GM23338 (cell line): ENCODE measurements around the gene ULK4.

Experiments
- EZH2 ChIP-seq: fragments of 200-600 bp; sonication (generic); IDR thresholded peaks from one replicate; pipeline ENCODE4 v1.8.0; 2017; ENCODE audit warnings: antibody characterized with exemption, mild to moderate bottlenecking, low read depth; ENCODE audit not compliant: unreplicated experiment
- EZH2phosphoT487 ChIP-seq: fragments of 200-600 bp; sonication (generic); IDR thresholded peaks from one replicate; pipeline ENCODE4 v1.8.1; 2018; ENCODE audit warnings: antibody characterized with exemption; ENCODE audit not compliant: unreplicated experiment
- JUNB ChIP-seq: IDR thresholded peaks from one replicate; pipeline ENCODE4 v1.6.1; 2016; ENCODE audit warnings: antibody characterized with exemption; ENCODE audit not compliant: unreplicated experiment
- NANOG ChIP-seq: IDR thresholded peaks from 2 replicates; pipeline ENCODE4 v1.6.1; 2016; ENCODE audit warnings: antibody characterized with exemption, borderline replicate concordance
- POLR2AphosphoS5 ChIP-seq: IDR thresholded peaks from 2 replicates; pipeline ENCODE4 v1.6.1; 2016; ENCODE audit warnings: antibody characterized with exemption, low read depth
- ZNF114 ChIP-seq: fragments of 250-450 bp; sonication (Bioruptor Pico); IDR thresholded peaks from 2 replicates; pipeline ENCODE4 v1.5.0; 2020; ENCODE audit warnings: mild to moderate bottlenecking, moderate library complexity
- TF ChIP-seq, protein P1 (sequence below), 2 experiments: fragments of 200-600 bp in 1 of 2; sonication (generic) in 1 of 2; conservative IDR thresholded peaks; 2 replicates each; pipeline versions ENCODE4 v1.5.1 to v1.6.1; 2016 to 2017; ENCODE audit warnings: antibody characterized with exemption in 2 of 2, low read depth in 2 of 2, mild to moderate bottlenecking in 2 of 2, moderate library complexity in 1 of 2
- TF ChIP-seq, protein P2 (sequence below): IDR thresholded peaks from 2 replicates; pipeline ENCODE4 v1.6.1; 2016; ENCODE audit warnings: antibody characterized with exemption
- TF ChIP-seq, protein P3 (sequence below): IDR thresholded peaks from one replicate; pipeline ENCODE4 v1.6.1; 2018; ENCODE audit warnings: antibody characterized with exemption; ENCODE audit not compliant: unreplicated experiment

DNA sequence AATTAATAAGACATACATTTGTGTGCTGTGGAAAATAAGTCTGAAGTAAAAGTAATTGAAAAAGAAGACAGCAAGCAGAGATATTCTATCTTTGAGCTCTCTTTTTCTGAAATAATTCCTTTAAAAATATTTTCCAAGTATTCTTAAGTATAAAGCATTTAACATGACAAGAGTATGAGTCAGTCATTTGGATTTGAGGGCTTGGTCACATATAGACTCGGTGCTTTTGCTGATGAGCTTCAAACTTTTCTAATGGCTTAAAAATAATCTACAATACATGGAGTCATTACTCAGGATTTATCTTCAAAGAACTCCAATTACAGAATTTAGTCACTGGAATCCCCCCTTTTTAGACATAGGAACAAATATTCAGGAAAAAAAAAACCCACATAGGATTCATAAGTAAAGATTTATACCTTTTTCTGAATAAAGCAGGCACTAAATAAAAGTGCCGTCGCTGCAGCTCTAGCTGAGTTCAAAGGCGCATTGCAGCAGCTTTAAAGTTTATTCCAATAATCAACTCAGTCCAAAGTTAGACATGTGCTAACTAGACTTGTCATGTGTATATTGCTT, 615.1 kb downstream of the ULK4 start:
- TF ChIP-seq, protein P1, sequence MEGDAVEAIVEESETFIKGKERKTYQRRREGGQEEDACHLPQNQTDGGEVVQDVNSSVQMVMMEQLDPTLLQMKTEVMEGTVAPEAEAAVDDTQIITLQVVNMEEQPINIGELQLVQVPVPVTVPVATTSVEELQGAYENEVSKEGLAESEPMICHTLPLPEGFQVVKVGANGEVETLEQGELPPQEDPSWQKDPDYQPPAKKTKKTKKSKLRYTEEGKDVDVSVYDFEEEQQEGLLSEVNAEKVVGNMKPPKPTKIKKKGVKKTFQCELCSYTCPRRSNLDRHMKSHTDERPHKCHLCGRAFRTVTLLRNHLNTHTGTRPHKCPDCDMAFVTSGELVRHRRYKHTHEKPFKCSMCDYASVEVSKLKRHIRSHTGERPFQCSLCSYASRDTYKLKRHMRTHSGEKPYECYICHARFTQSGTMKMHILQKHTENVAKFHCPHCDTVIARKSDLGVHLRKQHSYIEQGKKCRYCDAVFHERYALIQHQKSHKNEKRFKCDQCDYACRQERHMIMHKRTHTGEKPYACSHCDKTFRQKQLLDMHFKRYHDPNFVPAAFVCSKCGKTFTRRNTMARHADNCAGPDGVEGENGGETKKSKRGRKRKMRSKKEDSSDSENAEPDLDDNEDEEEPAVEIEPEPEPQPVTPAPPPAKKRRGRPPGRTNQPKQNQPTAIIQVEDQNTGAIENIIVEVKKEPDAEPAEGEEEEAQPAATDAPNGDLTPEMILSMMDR (conservative IDR thresholded peaks at IDR 0.05; ENCODE audit: low read depth in 2 of 2): no peak
- TF ChIP-seq ZNF114 (CRISPR knock-in tag): no peak
- TF ChIP-seq POLR2AphosphoS5: no peak
- no peak for TF ChIP-seq EZH2
- no peak for TF ChIP-seq NANOG
- TF ChIP-seq JUNB: no peak
- TF ChIP-seq, protein P2, sequence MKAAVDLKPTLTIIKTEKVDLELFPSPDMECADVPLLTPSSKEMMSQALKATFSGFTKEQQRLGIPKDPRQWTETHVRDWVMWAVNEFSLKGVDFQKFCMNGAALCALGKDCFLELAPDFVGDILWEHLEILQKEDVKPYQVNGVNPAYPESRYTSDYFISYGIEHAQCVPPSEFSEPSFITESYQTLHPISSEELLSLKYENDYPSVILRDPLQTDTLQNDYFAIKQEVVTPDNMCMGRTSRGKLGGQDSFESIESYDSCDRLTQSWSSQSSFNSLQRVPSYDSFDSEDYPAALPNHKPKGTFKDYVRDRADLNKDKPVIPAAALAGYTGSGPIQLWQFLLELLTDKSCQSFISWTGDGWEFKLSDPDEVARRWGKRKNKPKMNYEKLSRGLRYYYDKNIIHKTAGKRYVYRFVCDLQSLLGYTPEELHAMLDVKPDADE: no peak
- no peak for TF ChIP-seq EZH2phosphoT487
- TF ChIP-seq, protein P3, sequence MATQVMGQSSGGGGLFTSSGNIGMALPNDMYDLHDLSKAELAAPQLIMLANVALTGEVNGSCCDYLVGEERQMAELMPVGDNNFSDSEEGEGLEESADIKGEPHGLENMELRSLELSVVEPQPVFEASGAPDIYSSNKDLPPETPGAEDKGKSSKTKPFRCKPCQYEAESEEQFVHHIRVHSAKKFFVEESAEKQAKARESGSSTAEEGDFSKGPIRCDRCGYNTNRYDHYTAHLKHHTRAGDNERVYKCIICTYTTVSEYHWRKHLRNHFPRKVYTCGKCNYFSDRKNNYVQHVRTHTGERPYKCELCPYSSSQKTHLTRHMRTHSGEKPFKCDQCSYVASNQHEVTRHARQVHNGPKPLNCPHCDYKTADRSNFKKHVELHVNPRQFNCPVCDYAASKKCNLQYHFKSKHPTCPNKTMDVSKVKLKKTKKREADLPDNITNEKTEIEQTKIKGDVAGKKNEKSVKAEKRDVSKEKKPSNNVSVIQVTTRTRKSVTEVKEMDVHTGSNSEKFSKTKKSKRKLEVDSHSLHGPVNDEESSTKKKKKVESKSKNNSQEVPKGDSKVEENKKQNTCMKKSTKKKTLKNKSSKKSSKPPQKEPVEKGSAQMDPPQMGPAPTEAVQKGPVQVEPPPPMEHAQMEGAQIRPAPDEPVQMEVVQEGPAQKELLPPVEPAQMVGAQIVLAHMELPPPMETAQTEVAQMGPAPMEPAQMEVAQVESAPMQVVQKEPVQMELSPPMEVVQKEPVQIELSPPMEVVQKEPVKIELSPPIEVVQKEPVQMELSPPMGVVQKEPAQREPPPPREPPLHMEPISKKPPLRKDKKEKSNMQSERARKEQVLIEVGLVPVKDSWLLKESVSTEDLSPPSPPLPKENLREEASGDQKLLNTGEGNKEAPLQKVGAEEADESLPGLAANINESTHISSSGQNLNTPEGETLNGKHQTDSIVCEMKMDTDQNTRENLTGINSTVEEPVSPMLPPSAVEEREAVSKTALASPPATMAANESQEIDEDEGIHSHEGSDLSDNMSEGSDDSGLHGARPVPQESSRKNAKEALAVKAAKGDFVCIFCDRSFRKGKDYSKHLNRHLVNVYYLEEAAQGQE: no peak
